ENCODE results near the gene RNF213. TPM values are rescaled to one million over a fixed set of nuclear protein-coding genes. Genes with fewer than 3 reads are reported as not detected.
"Not testable (repeated sequence)": the region's sequence is repeated elsewhere in the genome, so short reads cannot be mapped to it uniquely, and the experiment has no call there.

RNF213 gene
- total and polyA plus RNA-seq, 2 of the 8 experiments (the other 6 are each of a cell fraction or from before 2014, with no cell fraction given) = 33.8 to 62.8 TPM

- H2AFZ ChIP-seq (ENCODE audit: low read length); H3K27me3 ChIP-seq (replicated peaks in 1 of 4; ENCODE audit: control insufficient read depth in 3 of 4, extremely low read depth in 1 of 4, insufficient read depth in 3 of 4, low read length in 3 of 4); H2BK120ac ChIP-seq (replicated peaks; ENCODE audit: low read depth, low read length); H4K91ac ChIP-seq (replicated peaks; ENCODE audit: insufficient read length, low read length); H4K20me1 ChIP-seq (replicated peaks in 1 of 2; ENCODE audit: control insufficient read depth in 1 of 2, insufficient read depth in 2 of 2, low read length in 2 of 2); H3K4me3 ChIP-seq (ENCODE audit: extremely low read depth in 1 of 4, insufficient read depth in 2 of 4, low read depth in 3 of 4, low read length in 4 of 4); H3K4ac ChIP-seq (replicated peaks; ENCODE audit: insufficient read length, low read depth, low read length); H3K4me2 ChIP-seq (ENCODE audit: insufficient read depth in 1 of 2, low read depth in 2 of 2, low read length in 2 of 2); H2AK5ac ChIP-seq (ENCODE audit: low read depth, low read length); H4K8ac ChIP-seq (ENCODE audit: extremely low read depth, insufficient read depth, low read length); H2BK5ac ChIP-seq (ENCODE audit: low read depth, low read length); H3K9me3 ChIP-seq (ENCODE audit: insufficient read depth in 2 of 2, low read depth in 1 of 2, low read length in 1 of 2); H3K23ac ChIP-seq (ENCODE audit: insufficient read length); H2BK20ac ChIP-seq (ENCODE audit: low read length); H4K5ac ChIP-seq (ENCODE audit: insufficient read length, low read depth, low read length); FAIRE-seq; H3K36me3 ChIP-seq (ENCODE audit: control insufficient read depth in 2 of 4, insufficient read depth in 4 of 4, low read length in 3 of 4); H2BK15ac ChIP-seq (ENCODE audit: low read length); H2BK12ac ChIP-seq (ENCODE audit: low read depth, low read length); H3K18ac ChIP-seq (ENCODE audit: extremely low read depth, low read length); H3K4me1 ChIP-seq (replicated peaks in 1 of 4; ENCODE audit: control insufficient read depth in 3 of 4, insufficient read depth in 4 of 4, low read length in 3 of 4); DNase-seq (ENCODE audit: low read depth in 1 of 2, low spot score in 2 of 2); H3K14ac ChIP-seq (ENCODE audit: insufficient read length); H3K79me1 ChIP-seq (ENCODE audit: low read depth, low read length); H3K23me2 ChIP-seq (ENCODE audit: low read depth, low read length); H3K56ac ChIP-seq (replicated peaks; ENCODE audit: insufficient read length, low read depth, low read length); H3K79me2 ChIP-seq (ENCODE audit: control insufficient read depth in 1 of 2, insufficient read depth in 2 of 2, low read length in 2 of 2); H3K9ac ChIP-seq (replicated peaks in 1 of 4; ENCODE audit: extremely low read depth in 1 of 4, low read depth in 3 of 4, low read length in 3 of 4); H3K27ac ChIP-seq (ENCODE audit: low read depth, low read length): not testable (repeated sequence)
- 80% methylated on average over 9 of the region's 9 CpGs; no CpG with 5 or more reads in 1 of the 2 experiments for WGBS, 2 experiments (ENCODE audit: extremely low coverage in 1 of 2, insufficient coverage in 1 of 2, insufficient read length in 1 of 2, insufficient replicate concordance in 2 of 2, low coverage in 1 of 2, low lambda C conversion rate in 2 of 2, missing lambda C conversion rate in 1 of 2)
- ChIA-PET POLR2A (ENCODE audit: partially characterized antibody) (interaction anchor here (1.4 kb wide), 1 partner anchor 273 kb away, joined by 3 read pairs; no protein-coding TSS in a partner anchor), CTCF (ENCODE audit: partially characterized antibody) (interaction anchor here (0.6 kb wide), 1 partner anchor 48 kb away, joined by 3 read pairs; no protein-coding TSS in a partner anchor)
These were observed 140.4 kb downstream of the RNF213 start for GRCh38 chr17:80401086-80401485.

- H3K9ac ChIP-seq (replicated peaks in 1 of 4; ENCODE audit: extremely low read depth in 1 of 4, low read depth in 3 of 4, low read length in 3 of 4); H3K4me2 ChIP-seq (ENCODE audit: insufficient read depth in 1 of 2, low read depth in 2 of 2, low read length in 2 of 2); H3K79me2 ChIP-seq (ENCODE audit: control insufficient read depth in 1 of 2, insufficient read depth in 2 of 2, low read length in 2 of 2); DNase-seq (ENCODE audit: low read depth in 1 of 2, low spot score in 2 of 2); H2BK15ac ChIP-seq (ENCODE audit: low read length); H2BK20ac ChIP-seq (ENCODE audit: low read length); H3K27me3 ChIP-seq (replicated peaks in 1 of 4; ENCODE audit: control insufficient read depth in 3 of 4, extremely low read depth in 1 of 4, insufficient read depth in 3 of 4, low read length in 3 of 4); H3K18ac ChIP-seq (ENCODE audit: extremely low read depth, low read length); FAIRE-seq; H2BK120ac ChIP-seq (replicated peaks; ENCODE audit: low read depth, low read length); H3K9me3 ChIP-seq (ENCODE audit: insufficient read depth in 2 of 2, low read depth in 1 of 2, low read length in 1 of 2); H4K91ac ChIP-seq (replicated peaks; ENCODE audit: insufficient read length, low read length); H2AFZ ChIP-seq (ENCODE audit: low read length); H3K56ac ChIP-seq (replicated peaks; ENCODE audit: insufficient read length, low read depth, low read length); H2AK5ac ChIP-seq (ENCODE audit: low read depth, low read length); H3K4ac ChIP-seq (replicated peaks; ENCODE audit: insufficient read length, low read depth, low read length); H4K8ac ChIP-seq (ENCODE audit: extremely low read depth, insufficient read depth, low read length); H3K4me1 ChIP-seq (replicated peaks in 1 of 4; ENCODE audit: control insufficient read depth in 3 of 4, insufficient read depth in 4 of 4, low read length in 3 of 4); H3K27ac ChIP-seq (ENCODE audit: low read depth, low read length); H4K20me1 ChIP-seq (replicated peaks in 1 of 2; ENCODE audit: control insufficient read depth in 1 of 2, insufficient read depth in 2 of 2, low read length in 2 of 2); H2BK12ac ChIP-seq (ENCODE audit: low read depth, low read length); H2BK5ac ChIP-seq (ENCODE audit: low read depth, low read length); H3K79me1 ChIP-seq (ENCODE audit: low read depth, low read length); H3K14ac ChIP-seq (ENCODE audit: insufficient read length); H3K23ac ChIP-seq (ENCODE audit: insufficient read length); H3K36me3 ChIP-seq (ENCODE audit: control insufficient read depth in 2 of 4, insufficient read depth in 4 of 4, low read length in 3 of 4); H4K5ac ChIP-seq (ENCODE audit: insufficient read length, low read depth, low read length); CTCF ChIA-PET (ENCODE audit: partially characterized antibody); H3K4me3 ChIP-seq (ENCODE audit: extremely low read depth in 1 of 4, insufficient read depth in 2 of 4, low read depth in 3 of 4, low read length in 4 of 4); H3K23me2 ChIP-seq (ENCODE audit: low read depth, low read length): not testable (repeated sequence)
- WGBS, 2 experiments (ENCODE audit: extremely low coverage in 1 of 2, insufficient coverage in 1 of 2, insufficient read length in 1 of 2, insufficient replicate concordance in 2 of 2, low coverage in 1 of 2, low lambda C conversion rate in 2 of 2, missing lambda C conversion rate in 1 of 2) = 82% methylated on average over 10 of the region's 13 CpGs; no CpG with 5 or more reads in 1 of the 2 experiments
- POLR2A ChIA-PET (ENCODE audit: partially characterized antibody) = interaction anchor here (1.4 kb wide), 1 partner anchor 274 kb away, joined by 3 read pairs; no protein-coding TSS in a partner anchor
These were observed 141.4 kb downstream of the RNF213 start for GRCh38 chr17:80402102-80402501.

Data from H1 (cell line).